Gastrocnemius medialis (tissue), 4 donors: ENCODE data around the gene TMPRSS3. TPM values are rescaled to one million over a fixed set of nuclear protein-coding genes. Genes with fewer than 3 reads are reported as not detected.

Source experiments
- ATAC-seq, 2 donors: fragments of 150-250 bp; one replicate each; pipeline ENCODE4 v1.9.1; 2016
- DNase-seq, 2 donors: peaks; one replicate each; pipeline ENCODE4 v3.0.0-alpha.2; 2019
- H3K27ac ChIP-seq, 4 donors: fragments of 200-600 bp; sonication (generic); 1 replicate in 1 of 4; 2 replicates in 3 of 4; pipeline ENCODE4 v1.5.1; 2016 to 2018; ENCODE audit warnings: mild to moderate bottlenecking in 2 of 4, moderate library complexity in 1 of 4
- H3K27me3 ChIP-seq, 3 donors: fragments of 200-600 bp; sonication (generic) in 2 of 3; 1 replicate in 1 of 3; 2 replicates in 2 of 3; pipeline versions ENCODE4 v1.5.1 to v1.6.0; 2016 to 2019; ENCODE audit warnings: mild to moderate bottlenecking in 1 of 3, moderate library complexity in 1 of 3
- H3K36me3 ChIP-seq, 2 donors: fragments of 200-600 bp; sonication (generic) in 1 of 2; one replicate each; pipeline ENCODE4 v1.5.1; 2017 to 2018
- H3K4me1 ChIP-seq, 2 donors: fragments of 200-600 bp; sonication (generic) in 1 of 2; one replicate each; pipeline ENCODE4 v1.5.1; 2016 to 2017; ENCODE audit warnings: mild to moderate bottlenecking in 2 of 2
- H3K4me3 ChIP-seq, 4 donors: fragments of 200-600 bp; sonication (generic) in 3 of 4; 1 replicate in 1 of 4; 2 replicates in 3 of 4; pipeline ENCODE4 v1.5.1; 2016 to 2019; ENCODE audit warnings: mild to moderate bottlenecking in 2 of 4
- H3K9me3 ChIP-seq, 3 donors: fragments of 200-600 bp; sonication (generic) in 2 of 3; 1 replicate in 1 of 3; 2 replicates in 2 of 3; pipeline ENCODE4 v1.5.1; 2016 to 2019
- CTCF ChIP-seq, 5 experiments: fragments of 450-650 bp in 3 of 5; fragments of 200-600 bp in 2 of 5; sonication (generic) in 2 of 5; IDR thresholded peaks in 4 of 5; conservative IDR thresholded peaks in 1 of 5; 1 replicate in 4 of 5; 2 replicates in 1 of 5; pipeline ENCODE4 v1.5.1; 2016 to 2019; ENCODE audit warnings: antibody characterized with exemption in 5 of 5, mild to moderate bottlenecking in 3 of 5, moderate library complexity in 3 of 5
- POLR2A ChIP-seq, 2 donors: fragments of 450-650 bp; IDR thresholded peaks; one replicate each; pipeline ENCODE4 v1.6.1; 2017; ENCODE audit warnings: antibody characterized with exemption in 2 of 2, mild to moderate bottlenecking in 2 of 2, moderate library complexity in 2 of 2
- in situ Hi-C, 4 donors: fragments of 200-750 bp; cut with MboI; loops; one replicate each; pipeline versions ENCODE4 v1.15.0 to v1.8.0; 2017; ENCODE audit warnings: low sequenced_read_pairs in 4 of 4
- intact Hi-C: fragments of 100-400 bp; cut with DNase I; formaldehyde crosslinking; loops from one replicate; pipeline ENCODE4 v1.15.1; 2023; ENCODE audit warnings: low total_unique reads
- total RNA-seq, 4 donors: library from RNA; depleted of rRNA; stranded (reverse); fragments of >200 nt; gene quantifications; one replicate each; pipeline versions ENCODE4 v1.1.0 to v1.2.3, GENCODE V29; 2016

Gene TMPRSS3
- total RNA-seq, 4 donors from 2014 or later: not detected

DNA sequence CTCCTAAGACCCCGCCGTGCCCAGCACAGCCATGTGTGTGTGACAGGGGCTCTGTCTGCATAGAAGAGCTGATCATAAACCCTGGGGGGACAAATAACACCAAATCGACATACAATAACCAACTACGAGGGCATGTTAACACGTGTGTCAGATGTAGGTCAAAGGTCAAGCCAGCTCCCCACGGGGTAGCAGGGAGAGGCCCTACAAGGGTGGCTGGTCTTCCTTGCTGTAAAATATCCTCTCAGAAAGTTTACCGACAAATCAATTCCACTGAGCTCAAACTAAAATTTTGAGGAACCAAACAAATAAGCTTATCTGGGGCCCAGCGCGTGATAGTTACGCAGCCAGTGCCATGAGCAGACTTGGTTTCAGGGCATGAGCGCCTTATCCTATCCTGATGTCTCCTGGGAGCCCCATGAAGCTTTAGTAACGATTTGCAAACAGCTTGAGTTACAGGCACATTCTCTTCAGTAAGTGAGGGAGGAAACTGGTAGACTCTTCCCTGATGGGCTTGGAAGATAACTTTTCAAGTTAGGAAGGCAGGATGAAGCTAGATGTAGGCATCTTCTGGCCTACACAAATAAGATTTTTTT is 2.7 kb upstream of the TMPRSS3 start:
- TF ChIP-seq CTCF (IDR thresholded peaks at IDR 0.05 in 4 of 5, conservative IDR thresholded peaks at IDR 0.05 in 1 of 5) (no peak), POLR2A (IDR thresholded peaks at IDR 0.05) (no peak)
- no peaks in the 10 kb centered on the region for H3K9me3 ChIP-seq
- intact Hi-C loops (no loop called here), in situ Hi-C loops (no loop called here)
- H3K4me1 ChIP-seq: no peaks in the 10 kb centered on the region
- H3K4me3 ChIP-seq: no peak overlapping the region
- DNase-seq (no peak), ATAC-seq (no peak)
- no peaks in the 10 kb centered on the region for H3K36me3 ChIP-seq
- no peaks in the 10 kb centered on the region for H3K27me3 ChIP-seq
- no peak overlapping the region for H3K27ac ChIP-seq

DNA sequence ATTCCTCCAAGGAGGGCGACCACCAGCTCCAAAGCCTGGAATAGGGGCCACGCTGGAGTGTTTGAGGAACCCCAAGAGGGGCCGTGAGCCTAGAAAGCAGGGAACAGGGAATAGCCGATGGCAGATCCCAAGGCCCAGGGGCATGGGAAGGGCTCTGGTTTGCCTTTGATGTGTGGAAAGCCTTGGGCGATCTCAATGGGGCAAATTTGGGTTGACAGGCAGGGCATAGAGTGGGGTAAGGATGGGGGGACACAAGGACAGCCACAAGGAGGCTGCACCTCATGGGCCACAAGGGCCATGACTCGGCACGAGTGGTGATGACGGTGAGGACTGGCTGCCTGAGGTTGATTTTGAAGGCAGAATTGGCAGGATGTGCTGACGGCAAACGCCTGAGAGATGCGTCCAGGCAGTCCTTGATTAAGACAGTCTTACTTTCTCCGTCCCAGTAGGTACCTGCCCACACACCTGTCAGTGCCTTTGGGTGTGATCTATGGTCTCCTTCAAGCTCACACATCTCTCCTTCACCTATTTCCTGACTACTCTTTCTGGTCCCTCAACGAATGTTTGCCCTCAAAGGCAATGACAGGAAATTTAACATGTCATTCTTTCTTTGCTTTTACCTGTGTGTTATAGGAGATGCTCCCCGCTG is 2.0 kb upstream of the TMPRSS3 start:
- Histone ChIP-seq H3K4me3 (no peak overlapping the region), H3K27ac (no peak overlapping the region), H3K9me3 (no peaks in the 10 kb centered on the region), H3K4me1 (no peaks in the 10 kb centered on the region), H3K27me3 (no peaks in the 10 kb centered on the region), H3K36me3 (no peaks in the 10 kb centered on the region)
- TF ChIP-seq POLR2A (IDR thresholded peaks at IDR 0.05) (no peak), CTCF (IDR thresholded peaks at IDR 0.05 in 4 of 5, conservative IDR thresholded peaks at IDR 0.05 in 1 of 5) (no peak)
- in situ Hi-C loops (no loop called here), intact Hi-C loops (no loop called here)
- DNase-seq (no peak), ATAC-seq (no peak)

DNA sequence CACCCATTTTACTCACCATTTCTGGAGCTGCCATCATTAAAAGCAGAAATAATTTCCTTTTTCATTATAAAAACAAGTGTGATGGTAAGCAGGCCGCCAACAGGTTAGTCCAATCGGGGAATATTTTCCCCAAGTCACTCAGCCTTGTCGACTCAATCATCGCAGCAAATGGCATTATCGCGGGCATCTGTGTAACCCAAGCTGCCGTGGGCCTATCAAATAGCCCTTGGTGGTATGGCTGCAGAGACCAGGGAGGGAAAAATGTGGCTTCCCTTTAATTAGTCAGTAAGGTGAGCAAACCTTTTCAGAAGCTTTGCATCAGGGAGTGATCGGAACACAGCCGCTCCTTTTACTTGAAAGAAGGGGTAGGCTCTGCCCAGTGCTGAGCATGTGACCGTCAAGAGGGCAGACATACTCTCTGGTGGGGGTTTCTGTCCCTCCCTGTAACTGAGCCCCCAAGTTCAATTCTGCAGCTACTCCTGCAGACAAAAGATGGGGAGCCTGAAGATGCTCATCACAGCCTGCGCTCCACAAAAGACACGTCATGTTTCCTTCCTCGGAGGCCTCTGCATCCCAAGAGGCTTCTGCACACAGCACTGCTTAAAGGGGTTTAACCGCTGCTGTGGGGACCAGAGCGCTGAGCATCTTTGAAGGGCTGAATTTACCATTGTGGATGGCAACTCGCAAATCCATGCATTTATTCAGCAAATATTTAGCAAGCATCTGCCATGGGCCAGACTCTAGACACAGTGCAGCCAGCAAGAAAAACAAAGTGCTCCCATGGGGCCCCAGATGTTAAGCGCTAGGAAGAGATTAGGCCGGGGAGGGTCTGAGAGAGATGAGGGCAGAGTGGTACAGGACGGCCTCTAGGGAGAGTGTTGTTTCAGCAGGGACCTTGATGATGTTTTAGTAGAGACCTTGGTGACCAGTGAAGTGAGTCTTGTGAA is 1.2 kb upstream of the TMPRSS3 start:
- no peaks in the 10 kb centered on the region for H3K27me3 ChIP-seq
- H3K4me3 ChIP-seq: no peak overlapping the region
- in situ Hi-C loops (no loop called here), intact Hi-C loops (no loop called here)
- TF ChIP-seq POLR2A (IDR thresholded peaks at IDR 0.05): no peak
- DNase-seq (no peak), ATAC-seq (no peak)
- H3K4me1 ChIP-seq: no peaks in the 10 kb centered on the region
- no peaks in the 10 kb centered on the region for H3K36me3 ChIP-seq
- no peak overlapping the region for H3K27ac ChIP-seq
- no peaks in the 10 kb centered on the region for H3K9me3 ChIP-seq

- TF ChIP-seq POLR2A (IDR thresholded peaks at IDR 0.05) (no peak), CTCF (IDR thresholded peaks at IDR 0.05 in 4 of 5, conservative IDR thresholded peaks at IDR 0.05 in 1 of 5) (no peak)
- in situ Hi-C loops (no loop called here), intact Hi-C loops (no loop called here)
- no peaks in the 10 kb centered on the region for H3K36me3 ChIP-seq
- no peak overlapping the region for H3K27ac ChIP-seq
- no peaks in the 10 kb centered on the region for H3K4me1 ChIP-seq
- H3K4me3 ChIP-seq: no peak overlapping the region
- no peaks in the 10 kb centered on the region for H3K9me3 ChIP-seq
- DNase-seq: no peak
- H3K27me3 ChIP-seq: no peaks in the 10 kb centered on the region
- ATAC-seq: no peak
Measured at GRCh38 chr21:42395302-42395701, 550 bp downstream of the TMPRSS3 start.

DNA sequence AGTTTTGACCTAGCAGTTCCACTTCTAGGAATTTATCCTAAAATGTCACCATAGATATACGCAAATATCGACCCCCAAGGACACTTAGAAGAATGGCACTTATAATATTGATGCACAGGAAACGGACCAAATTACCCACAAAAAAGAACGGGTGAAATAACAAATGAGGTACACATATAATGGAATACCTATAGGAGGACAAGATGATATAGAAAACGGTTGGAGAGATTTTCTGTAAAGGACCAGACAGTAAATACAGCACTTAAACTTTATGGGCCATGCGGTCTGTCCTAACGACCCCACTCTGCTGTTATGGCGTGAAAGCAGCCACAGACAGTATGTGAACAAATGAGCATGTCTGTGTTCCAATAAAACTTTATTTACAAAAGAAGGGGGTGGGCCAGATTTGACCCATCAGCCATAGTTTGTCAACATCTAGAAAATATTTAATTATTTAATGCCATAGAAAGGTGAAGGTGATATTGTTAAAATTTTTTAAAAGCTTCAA is 2.4 kb downstream of the TMPRSS3 start:
- ATAC-seq (no peak), DNase-seq (no peak)
- no peaks in the 10 kb centered on the region for H3K4me1 ChIP-seq
- intact Hi-C loops (no loop called here), in situ Hi-C loops (no loop called here)
- no peak overlapping the region for H3K4me3 ChIP-seq
- H3K36me3 ChIP-seq: no peaks in the 10 kb centered on the region
- H3K27me3 ChIP-seq: peaks cover 0 to 5% (median 3%) of the 10 kb centered on the region in 3 donors
- H3K9me3 ChIP-seq: no peaks in the 10 kb centered on the region
- no peak overlapping the region for H3K27ac ChIP-seq
- no peak for TF ChIP-seq CTCF (IDR thresholded peaks at IDR 0.05 in 4 of 5, conservative IDR thresholded peaks at IDR 0.05 in 1 of 5)
- TF ChIP-seq POLR2A (IDR thresholded peaks at IDR 0.05): no peak
